HEK293T (cell line): Measurements from ENCODE around the gene ABL2.

ENCODE experiments used
- ARNT ChIP-seq: fragments of 450-650 bp; IDR thresholded peaks from 2 replicates; pipeline ENCODE4 v1.6.1; 2017; ENCODE audit warnings: mild to moderate bottlenecking
- BHLHE40 ChIP-seq: fragments of 450-650 bp; IDR thresholded peaks from 2 replicates; pipeline ENCODE4 v1.6.1; 2016; ENCODE audit warnings: mild to moderate bottlenecking, moderate library complexity, borderline replicate concordance
- ELF4 ChIP-seq: fragments of 450-650 bp; IDR thresholded peaks from 2 replicates; pipeline ENCODE4 v1.6.1; 2017; ENCODE audit warnings: antibody characterized with exemption
- FOXA1 ChIP-seq: fragments of 450-650 bp; IDR thresholded peaks from 2 replicates; pipeline ENCODE4 v1.6.1; 2016; ENCODE audit warnings: mild to moderate bottlenecking
- FOXM1 ChIP-seq: fragments of 450-650 bp; IDR thresholded peaks from 2 replicates; pipeline ENCODE4 v1.6.1; 2017; ENCODE audit warnings: mild to moderate bottlenecking, borderline replicate concordance
- L3MBTL2 ChIP-seq: fragments of 450-650 bp; conservative IDR thresholded peaks from 2 replicates; pipeline ENCODE4 v1.6.1; 2016; ENCODE audit warnings: mild to moderate bottlenecking
- PKNOX1 ChIP-seq: fragments of 450-650 bp; IDR thresholded peaks from 2 replicates; pipeline ENCODE4 v1.6.1; 2016
- SP1 ChIP-seq: fragments of 450-650 bp; IDR thresholded peaks from 2 replicates; pipeline ENCODE4 v1.6.1; 2017
- SUZ12 ChIP-seq: fragments of 450-650 bp; IDR thresholded peaks from 2 replicates; pipeline ENCODE4 v1.6.1; 2016; ENCODE audit warnings: mild to moderate bottlenecking

DNA sequence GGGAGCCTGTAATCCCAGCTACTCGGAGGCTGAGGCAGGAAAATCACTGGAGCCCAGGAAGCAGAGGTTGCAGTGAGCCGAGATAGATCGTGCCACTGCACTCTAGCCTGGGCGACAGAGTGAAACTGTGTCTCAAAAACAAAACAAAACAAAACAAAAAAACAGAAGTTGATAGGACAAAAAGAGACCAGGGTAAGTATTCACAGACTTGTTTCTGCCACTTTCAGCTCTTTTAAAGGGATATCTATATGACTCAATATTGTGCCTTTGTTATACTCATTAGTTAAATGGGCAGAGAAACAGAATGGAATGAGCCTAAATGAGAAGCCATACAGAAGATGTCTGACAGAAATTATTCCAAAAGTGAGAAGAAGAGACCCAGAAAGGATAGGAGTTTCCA, 23.1 kb upstream of the ABL2 start:
- TF ChIP-seq FOXA1 (no peak), SUZ12 (no peak), FOXM1 (no peak), BHLHE40 (no peak), ARNT (no peak), ELF4 (no peak), SP1 (no peak), PKNOX1 (no peak), L3MBTL2 (no peak)
